HepG2 (cell line): ENCODE results near the gene CSTPP1. TPM values are rescaled to one million over a fixed set of nuclear protein-coding genes. Genes with fewer than 3 reads are reported as not detected.

Source experiments
- ATAC-seq: fragments of 200-7000 bp; cut with Tn5 transposase; 3 replicates; pipeline ENCODE4 v1.9.1; 2020; ENCODE audit warnings: mild to moderate bottlenecking, moderate library complexity
- BruUV-seq: library from RNA; stranded (reverse); fragments of 400-500 nt; replicated peaks from 2 replicates; lab custom pipeline; 2021; lab: Mats Ljungman, UMichigan
- CTCF ChIA-PET: fragments of 300-600 bp; formaldehyde crosslinking; extraction: SDS; loops from one replicate; lab custom pipeline; 2021; ENCODE audit warnings: low total read pairs, inconsistent platforms, low intra/inter-chr PET ratio; lab: Yijun Ruan, JAX
- POLR2A ChIA-PET: fragments of 350-600 bp; sonication (Branson Sonifier 250); formaldehyde crosslinking; loops from one replicate; lab custom pipeline; 2020; ENCODE audit warnings: antibody characterized with exemption, inconsistent platforms; lab: Yijun Ruan, JAX
- DNase-seq: peaks from one replicate; pipeline ENCODE4 v3.0.0-alpha.2; 2015; ENCODE audit warnings: low spot score
- FAIRE-seq: peaks from 3 replicates; lab custom pipeline; 2011; peaks lifted over from hg19 to GRCh38; lab: Jason Lieb, UNC
- H2AFZ ChIP-seq: one replicate; pipeline ENCODE4 v1.6.1; 2011; ENCODE audit warnings: low read length, inconsistent platforms
- H3K27ac ChIP-seq: fragments of 300-600 bp; 3 replicates; pipeline ENCODE4 v1.8.0; 2011; ENCODE audit warnings: mixed run types, mild to moderate bottlenecking, mixed read lengths, low read length, inconsistent platforms; ENCODE audit not compliant: insufficient read depth; ENCODE audit errors: extremely low read length
- H3K27me3 ChIP-seq, 2 experiments: fragments of 200-600 bp in 1 of 2; 2 replicates in 1 of 2; 3 replicates in 1 of 2; pipeline versions ENCODE4 v1.6.0 to v1.8.0; 2011; ENCODE audit warnings: low read length in 2 of 2, mild to moderate bottlenecking in 2 of 2, moderate library complexity in 2 of 2, inconsistent platforms in 1 of 2; ENCODE audit not compliant: insufficient read depth in 2 of 2, control insufficient read depth in 1 of 2
- H3K36me3 ChIP-seq, 2 experiments: fragments of 200-600 bp in 1 of 2; replicated peaks in 1 of 2; 2 replicates in 1 of 2; 3 replicates in 1 of 2; pipeline versions ENCODE4 v1.5.1 to v1.8.0; 2011; ENCODE audit warnings: low read length in 2 of 2, inconsistent platforms in 1 of 2; ENCODE audit not compliant: insufficient read depth in 2 of 2, control insufficient read depth in 1 of 2
- H3K4me1 ChIP-seq: 2 replicates; pipeline ENCODE4 v1.5.1; 2012; ENCODE audit warnings: low read length, inconsistent platforms; ENCODE audit not compliant: insufficient read depth
- H3K4me2 ChIP-seq: 2 replicates; pipeline ENCODE4 v1.6.0; 2011; ENCODE audit warnings: low read depth, low read length, inconsistent platforms
- H3K4me3 ChIP-seq, 3 experiments: fragments of 200-600 bp in 1 of 3; sonication (generic), shearing (Covaris generic) in 1 of 3; replicated peaks in 1 of 3; 2 replicates each; pipeline ENCODE4 v1.5.1; 2011 to 2016; ENCODE audit warnings: low read length in 3 of 3, inconsistent platforms in 2 of 3, low read depth in 2 of 3, mild to moderate bottlenecking in 2 of 3, control low read depth in 1 of 3, mixed read lengths in 1 of 3; ENCODE audit not compliant: insufficient read depth in 1 of 3
- H3K79me2 ChIP-seq: one replicate; pipeline ENCODE4 v1.6.1; 2011; ENCODE audit warnings: low read length, inconsistent platforms; ENCODE audit not compliant: insufficient read depth
- H3K9ac ChIP-seq: 2 replicates; pipeline ENCODE4 v1.6.0; 2011; ENCODE audit warnings: mild to moderate bottlenecking, low read depth, low read length, inconsistent platforms; ENCODE audit not compliant: insufficient read depth
- H3K9me3 ChIP-seq: 2 replicates; pipeline ENCODE4 v1.5.1; 2012; ENCODE audit warnings: mild to moderate bottlenecking, low read length
- H4K20me1 ChIP-seq: 2 replicates; pipeline ENCODE4 v1.6.0; 2011; ENCODE audit warnings: inconsistent platforms, mild to moderate bottlenecking, low read length, moderate library complexity; ENCODE audit not compliant: insufficient read depth
- CAMTA2 ChIP-seq: sonication (generic); formaldehyde crosslinking; IDR thresholded peaks from 2 replicates; pipeline ENCODE4 v1.4.0; 2020; ENCODE audit warnings: mild to moderate bottlenecking, missing genetic modification reagents, borderline replicate concordance
- IKZF4 ChIP-seq: sonication (generic); formaldehyde crosslinking; IDR thresholded peaks from 2 replicates; pipeline ENCODE4 v1.5.1; 2020; ENCODE audit warnings: borderline replicate concordance, mild to moderate bottlenecking, low read depth, missing genetic modification reagents; ENCODE audit errors: not compliant biosample characterization
- RARA ChIP-seq: IDR thresholded peaks from 2 replicates; pipeline ENCODE4 v1.6.1; 2016; ENCODE audit warnings: missing genetic modification reagents, missing compliant biosample characterization
- SIX4 ChIP-seq: sonication (generic); formaldehyde crosslinking; IDR thresholded peaks from 2 replicates; pipeline ENCODE4 v1.4.0; 2020; ENCODE audit warnings: missing genetic modification reagents
- STAT5B ChIP-seq: sonication (generic); formaldehyde crosslinking; IDR thresholded peaks from 2 replicates; pipeline ENCODE4 v1.4.0; 2020; ENCODE audit warnings: missing genetic modification reagents
- ZNF616 ChIP-seq: sonication (generic); formaldehyde crosslinking; IDR thresholded peaks from 2 replicates; pipeline ENCODE4 v1.5.0; 2020; ENCODE audit warnings: low read depth, mild to moderate bottlenecking, missing genetic modification reagents
- ZNF672 ChIP-seq: sonication (generic); formaldehyde crosslinking; IDR thresholded peaks from 2 replicates; pipeline ENCODE4 v1.8.1; 2022; ENCODE audit warnings: missing genetic modification reagents
- ZNF766 ChIP-seq: sonication (generic); formaldehyde crosslinking; IDR thresholded peaks from 2 replicates; pipeline ENCODE4 v1.5.0; 2020; ENCODE audit warnings: missing genetic modification reagents, borderline replicate concordance
- WGBS: methylation state at CpG from one replicate; pipeline ENCODE4 v1.1.6; 2017; ENCODE audit warnings: low lambda C conversion rate; 5-methylcytosine and 5-hydroxymethylcytosine counted together
- in situ Hi-C: cut with HindIII; loops from 2 replicates; pipeline ENCODE4 v1.10.0; 2017; ENCODE audit warnings: low pct_unique_long_range_greater_than_20kb; ENCODE audit not compliant: extremely low pct_ligation_motif_present
- intact Hi-C: fragments of 100-400 bp; cut with micrococcal nuclease; formaldehyde crosslinking; loops from one replicate; pipeline ENCODE4 v1.10.0; 2022; ENCODE audit not compliant: unreplicated experiment
- polyA plus RNA-seq, 8 experiments: library from polyadenylated mRNA; depleted of rRNA in 3 of 8; stranded (reverse) in 7 of 8; unstranded in 1 of 8; fragments of >200 nt; fragmentation: Illumina TruSeq in 4 of 8; extraction: Trizol in 4 of 8; gene quantifications; 2 replicates each; pipeline versions ENCODE4 v1.2.1 to v1.2.3, GENCODE V29; 2011 to 2016; ENCODE audit warnings: low read depth in 4 of 8, missing spikeins in 1 of 8, mixed read lengths in 1 of 8; ENCODE audit not compliant: insufficient read depth in 1 of 8
- total RNA-seq, 5 experiments: library from RNA; depleted of rRNA; stranded (reverse); fragments of >200 nt; fragmentation: Illumina TruSeq; extraction: Trizol; gene quantifications; 2 replicates each; pipeline ENCODE4 v1.2.3, GENCODE V29; 2016; ENCODE audit warnings: low read depth in 1 of 5

CSTPP1 gene
- total and polyA plus RNA-seq, 2 of the 13 experiments (the other 11 are each of a cell fraction or from before 2014, with no cell fraction given): 12.3 to 14.6 TPM

DNA sequence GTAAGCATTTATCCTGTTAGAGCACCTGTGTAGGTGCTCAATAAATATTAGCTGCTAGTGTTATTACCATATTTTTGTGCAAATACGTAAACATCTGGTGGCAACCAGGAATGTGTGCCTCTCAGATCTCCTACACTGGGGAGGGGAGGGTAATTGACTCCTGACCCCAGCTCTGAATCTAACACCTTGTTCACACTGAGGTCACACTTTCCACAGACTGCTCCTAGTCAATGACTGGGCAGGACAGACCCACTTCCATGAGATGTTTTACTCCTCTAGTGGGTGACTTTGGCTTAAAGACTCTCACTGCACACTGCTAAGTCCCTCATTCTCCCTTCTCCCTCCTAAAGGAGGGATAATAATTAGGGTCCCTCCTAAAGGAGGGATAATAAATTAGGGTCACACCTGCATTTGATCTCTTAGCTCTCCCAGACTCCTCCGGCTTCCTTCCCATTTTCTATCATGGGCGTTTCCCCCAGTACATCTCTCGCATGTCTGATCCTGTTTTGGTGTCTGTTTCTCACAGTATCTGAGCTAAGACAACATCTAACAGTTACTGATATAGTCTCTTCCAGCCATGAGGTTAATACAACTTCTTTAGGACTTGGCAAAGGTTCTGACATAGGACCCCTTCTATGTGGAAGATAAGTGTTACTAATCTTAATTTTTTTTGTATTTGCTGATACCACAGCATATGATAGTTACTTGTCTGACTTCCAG is 8.0 kb downstream of the CSTPP1 start:
- ATAC-seq (no peak), DNase-seq (no peak), FAIRE-seq (no peak)
- no TSS peak for BruUV-seq
- H3K9ac ChIP-seq: no peak overlapping the region
- no peak overlapping the region for H3K4me2 ChIP-seq
- peaks cover 28% of the 10 kb centered on the region for H3K4me1 ChIP-seq
- ChIA-PET CTCF (no interaction called here), POLR2A (no interaction called here)
- no peaks in the 10 kb centered on the region for H4K20me1 ChIP-seq
- intact Hi-C loops (no loop called here), in situ Hi-C loops (no loop called here)
- WGBS: 95% methylated on average over 4 of the region's 4 CpGs
- no peaks in the 10 kb centered on the region for H3K27me3 ChIP-seq
- H3K79me2 ChIP-seq: no peaks in the 10 kb centered on the region
- no peak overlapping the region for H2AFZ ChIP-seq
- no peak overlapping the region for H3K27ac ChIP-seq
- no peak for TF ChIP-seq SIX4
- TF ChIP-seq STAT5B (CRISPR knock-in tag): no peak
- no peak for TF ChIP-seq ZNF766 (CRISPR knock-in tag)
- no peak for TF ChIP-seq RARA (CRISPR knock-in tag)
- no peak for TF ChIP-seq IKZF4 (CRISPR knock-in tag)
- no peak for TF ChIP-seq CAMTA2 (CRISPR knock-in tag)
- no peak for TF ChIP-seq ZNF616 (CRISPR knock-in tag)
- no peak for TF ChIP-seq ZNF672
- no peaks in the 10 kb centered on the region; a peak in 1 of 5 replicates for H3K36me3 ChIP-seq
- H3K9me3 ChIP-seq: no peaks in the 10 kb centered on the region
- no peak overlapping the region for H3K4me3 ChIP-seq
